ENCODE data around the gene ZSCAN25. TPM values are rescaled to one million over a fixed set of nuclear protein-coding genes. Genes with fewer than 3 reads are reported as not detected.

ZSCAN25 gene
- total RNA-seq, 1 donor from 2014 or later, result 16.5 TPM

- H3K4me3 ChIP-seq, result no peak overlapping the region
- no peak for ATAC-seq
- H3K36me3 ChIP-seq, result no peaks in the 10 kb centered on the region
- H3K27ac ChIP-seq, result no peak overlapping the region
- no peaks in the 10 kb centered on the region for H3K27me3 ChIP-seq (ENCODE audit: low read depth)
- intact Hi-C loops (cut with DNase I), result no loop called here
- no peaks in the 10 kb centered on the region for H3K9me3 ChIP-seq
- no peak for DNase-seq
- no peak for TF ChIP-seq CTCF (IDR thresholded peaks at IDR 0.05)
- no peaks in the 10 kb centered on the region for H3K4me1 ChIP-seq
These were observed 10.2 kb upstream of the ZSCAN25 start for GRCh38 chr7:99606531-99606930.

GRCh38 chr7:99607548-99607947, 9.2 kb upstream of the ZSCAN25 start:
- TF ChIP-seq CTCF (IDR thresholded peaks at IDR 0.05), result no peak
- Histone ChIP-seq H3K36me3 (no peaks in the 10 kb centered on the region), H3K9me3 (no peaks in the 10 kb centered on the region), H3K27me3 (ENCODE audit: low read depth) (no peaks in the 10 kb centered on the region), H3K4me3 (no peak overlapping the region), H3K27ac (no peak overlapping the region), H3K4me1 (no peaks in the 10 kb centered on the region)
- intact Hi-C loops (cut with DNase I), result no loop called here
- ATAC-seq (no peak), DNase-seq (no peak)

GRCh38 chr7:99614495-99614894, 2.3 kb upstream of the ZSCAN25 start:
- no peaks in the 10 kb centered on the region for H3K27me3 ChIP-seq (ENCODE audit: low read depth)
- peaks cover 12% of the 10 kb centered on the region for H3K36me3 ChIP-seq
- no peak for ATAC-seq
- no peaks in the 10 kb centered on the region for H3K9me3 ChIP-seq
- intact Hi-C loops (cut with DNase I), result no loop called here
- no peak overlapping the region for H3K27ac ChIP-seq
- TF ChIP-seq CTCF (IDR thresholded peaks at IDR 0.05), result no peak
- peaks cover 14% of the 10 kb centered on the region for H3K4me1 ChIP-seq
- no peak overlapping the region for H3K4me3 ChIP-seq
- no peak for DNase-seq

- peak overlapping the region; percentile 98 for H3K4me3 ChIP-seq
- intact Hi-C loops (cut with DNase I), result no loop called here
- H3K27ac ChIP-seq, result peak overlapping the region; percentile 88
These were observed 772 bp upstream of the ZSCAN25 start for GRCh38 chr7:99615989-99616358.

GRCh38 chr7:99617192-99617781, 541 bp downstream of the ZSCAN25 start:
- H3K27ac ChIP-seq, result peak overlapping the region; percentile 88
- intact Hi-C loops (cut with DNase I), result no loop called here
- peaks cover 14% of the 10 kb centered on the region for H3K4me1 ChIP-seq
- DNase-seq, result no peak
- H3K27me3 ChIP-seq (ENCODE audit: low read depth), result no peaks in the 10 kb centered on the region
- H3K36me3 ChIP-seq, result peaks cover 40% of the 10 kb centered on the region
- H3K9me3 ChIP-seq, result no peaks in the 10 kb centered on the region
- ATAC-seq, result no peak
- peak overlapping the region; percentile 98 for H3K4me3 ChIP-seq
- TF ChIP-seq CTCF (IDR thresholded peaks at IDR 0.05), result no peak

More at GRCh38 chr7:99615989-99616358, 772 bp upstream of the ZSCAN25 start:
- TF ChIP-seq CTCF (IDR thresholded peaks at IDR 0.05), result no peak
- Histone ChIP-seq H3K27me3 (ENCODE audit: low read depth) (no peaks in the 10 kb centered on the region), H3K4me1 (peaks cover 14% of the 10 kb centered on the region), H3K36me3 (peaks cover 27% of the 10 kb centered on the region), H3K9me3 (no peaks in the 10 kb centered on the region)
- DNase-seq (no peak), ATAC-seq (no peak)

Measured in lower lobe of right lung (tissue), 2 donors.